Astrocyte (in vitro differentiated cells and primary cell): ENCODE results near the gene NKAIN2. TPM values are rescaled to one million over a fixed set of nuclear protein-coding genes. Genes with fewer than 3 reads are reported as not detected.

ENCODE experiments used
- DNase-seq: peaks from one replicate; pipeline ENCODE4 v3.0.0-alpha.2; 2010; ENCODE audit warnings: low read depth
- FAIRE-seq: peaks from 2 replicates; lab custom pipeline; 2011; peaks lifted over from hg19 to GRCh38; lab: Jason Lieb, UNC
- H2AFZ ChIP-seq: 2 replicates; pipeline ENCODE4 v1.6.0; 2012; ENCODE audit warnings: low read depth, low read length, inconsistent platforms
- H3K27ac ChIP-seq: 2 replicates; pipeline ENCODE4 v1.5.1; 2011; ENCODE audit warnings: low read depth, low read length, inconsistent platforms
- H3K27me3 ChIP-seq: 2 replicates; pipeline ENCODE4 v1.6.0; 2011; ENCODE audit warnings: low read length, inconsistent platforms; ENCODE audit not compliant: insufficient read depth
- H3K36me3 ChIP-seq: 2 replicates; pipeline ENCODE4 v1.5.1; 2011; ENCODE audit warnings: low read length, inconsistent platforms; ENCODE audit not compliant: insufficient read depth
- H3K4me1 ChIP-seq: 2 replicates; pipeline ENCODE4 v1.5.1; 2011; ENCODE audit warnings: low read length, inconsistent platforms; ENCODE audit not compliant: insufficient read depth
- H3K4me2 ChIP-seq: 2 replicates; pipeline ENCODE4 v1.6.0; 2012; ENCODE audit warnings: low read length, inconsistent platforms
- H3K4me3 ChIP-seq: 2 replicates; pipeline ENCODE4 v1.5.1; 2011; ENCODE audit warnings: low read depth, mild to moderate bottlenecking, low read length, inconsistent platforms; ENCODE audit not compliant: insufficient read depth
- H3K79me2 ChIP-seq: 2 replicates; pipeline ENCODE4 v1.6.0; 2012; ENCODE audit warnings: mild to moderate bottlenecking, low read length, inconsistent platforms; ENCODE audit not compliant: insufficient read depth
- H3K9ac ChIP-seq: 2 replicates; pipeline ENCODE4 v1.6.0; 2012; ENCODE audit warnings: mild to moderate bottlenecking, low read length, inconsistent platforms
- H3K9me3 ChIP-seq: 2 replicates; pipeline ENCODE4 v1.5.1; 2012; ENCODE audit warnings: low read depth, mild to moderate bottlenecking, low read length, inconsistent platforms; ENCODE audit not compliant: insufficient read depth
- H4K20me1 ChIP-seq: 2 replicates; pipeline ENCODE4 v1.6.0; 2012; ENCODE audit warnings: low read length, inconsistent platforms; ENCODE audit not compliant: insufficient read depth
- H3K27ac Mint-ChIP-seq: one replicate; pipeline ENCODE4 v1.8.0; 2021; ENCODE audit warnings: mild to moderate bottlenecking, mixed read lengths; ENCODE audit not compliant: unreplicated experiment
- H3K27me3 Mint-ChIP-seq: one replicate; pipeline ENCODE4 v1.8.0; 2021; ENCODE audit warnings: low read depth, mixed read lengths; ENCODE audit not compliant: unreplicated experiment
- H3K36me3 Mint-ChIP-seq: one replicate; pipeline ENCODE4 v1.8.0; 2021; ENCODE audit warnings: low read depth, mixed read lengths; ENCODE audit not compliant: unreplicated experiment
- H3K4me1 Mint-ChIP-seq: one replicate; pipeline ENCODE4 v1.8.0; 2021; ENCODE audit warnings: low read depth, mixed read lengths; ENCODE audit not compliant: unreplicated experiment
- H3K4me3 Mint-ChIP-seq: one replicate; pipeline ENCODE4 v1.8.0; 2021; ENCODE audit warnings: mild to moderate bottlenecking, moderate library complexity, mixed read lengths; ENCODE audit not compliant: unreplicated experiment
- H3K9me3 Mint-ChIP-seq: one replicate; pipeline ENCODE4 v1.8.0; 2021; ENCODE audit warnings: mild to moderate bottlenecking, mixed read lengths; ENCODE audit not compliant: unreplicated experiment
- CTCF ChIP-seq: IDR thresholded peaks from 2 replicates; pipeline ENCODE4 v1.5.1; 2011; ENCODE audit warnings: low read depth, mild to moderate bottlenecking, inconsistent platforms, low read length, moderate library complexity; ENCODE audit not compliant: insufficient read depth
- EZH2 ChIP-seq: IDR thresholded peaks from 2 replicates; pipeline ENCODE4 v1.6.1; 2012; ENCODE audit warnings: mild to moderate bottlenecking, low read length, inconsistent platforms; ENCODE audit not compliant: insufficient read depth
- total RNA-seq: library from RNA; stranded (reverse); gene quantifications from 2 replicates; pipeline ENCODE4 v1.2.1, GENCODE V29; 2021

NKAIN2 gene
- total RNA-seq, 1 donor from 2014 or later = 0.07 TPM

- FAIRE-seq = no peak
- H3K4me3 Mint-ChIP-seq = no peak overlapping the region
- Histone ChIP-seq H3K27me3 (no peaks in the 10 kb centered on the region), H3K36me3 (no peaks in the 10 kb centered on the region), H3K27ac (no peak overlapping the region), H4K20me1 (no peaks in the 10 kb centered on the region), H3K4me3 (no peak overlapping the region), H3K79me2 (no peaks in the 10 kb centered on the region), H3K9ac (no peak overlapping the region), H3K9me3 (peaks cover 4% of the 10 kb centered on the region), H3K4me2 (no peak overlapping the region), H2AFZ (no peak overlapping the region), H3K4me1 (no peaks in the 10 kb centered on the region)
- no peaks in the 10 kb centered on the region for H3K36me3 Mint-ChIP-seq
- H3K4me1 Mint-ChIP-seq = no peaks in the 10 kb centered on the region
- no peaks in the 10 kb centered on the region for H3K27me3 Mint-ChIP-seq
- no peak overlapping the region for H3K27ac Mint-ChIP-seq
- TF ChIP-seq EZH2 (no peak), CTCF (no peak)
- DNase-seq = no peak
- H3K9me3 Mint-ChIP-seq = no peaks in the 10 kb centered on the region
Observed at GRCh38 chr6:123904228-123904627, 100.6 kb downstream of the NKAIN2 start.

GRCh38 chr6:123908797-123909196 is 105.1 kb downstream of the NKAIN2 start:
- no peaks in the 10 kb centered on the region for H3K27me3 Mint-ChIP-seq

More at GRCh38 chr6:123908797-123909196, 105.1 kb downstream of the NKAIN2 start:
- Mint-ChIP-seq H3K4me3 (no peak overlapping the region), H3K36me3 (no peaks in the 10 kb centered on the region), H3K4me1 (no peaks in the 10 kb centered on the region), H3K27ac (no peak overlapping the region), H3K9me3 (no peaks in the 10 kb centered on the region)
- Histone ChIP-seq H3K9me3 (no peaks in the 10 kb centered on the region), H3K4me1 (peaks cover under 1% of the 10 kb centered on the region), H3K4me2 (no peak overlapping the region), H2AFZ (no peak overlapping the region), H3K36me3 (no peaks in the 10 kb centered on the region), H4K20me1 (no peaks in the 10 kb centered on the region), H3K79me2 (no peaks in the 10 kb centered on the region), H3K27me3 (no peaks in the 10 kb centered on the region), H3K9ac (no peak overlapping the region), H3K4me3 (no peak overlapping the region), H3K27ac (no peak overlapping the region)
- DNase-seq = no peak
- TF ChIP-seq CTCF = no peak
- TF ChIP-seq EZH2 = no peak
- no peak for FAIRE-seq
